CD4-positive, alpha-beta T cell (primary cell): ENCODE data around the gene COL23A1. TPM values are rescaled to one million over a fixed set of nuclear protein-coding genes. Genes with fewer than 3 reads are reported as not detected.
A peak's percentile ranks its signal among the peaks of the same experiment; 100 is the strongest.

Experiments
- ATAC-seq: fragments of 200-7000 bp; cut with Tn5 transposase; one replicate; pipeline ENCODE4 v1.10.0; 2022; ENCODE audit warnings: mild to moderate bottlenecking; ENCODE audit not compliant: poor library complexity
- CTCF ChIA-PET: fragments of 350-600 bp; sonication (Branson Sonifier 250); formaldehyde crosslinking; loops from one replicate; lab custom pipeline; 2021; ENCODE audit warnings: antibody characterized with exemption, inconsistent platforms; lab: Charles Lee
- POLR2A ChIA-PET: fragments of 350-600 bp; sonication (Branson Sonifier 250); formaldehyde crosslinking; loops from one replicate; lab custom pipeline; 2021; ENCODE audit warnings: antibody characterized with exemption, inconsistent platforms; lab: Charles Lee
- DNase-seq, 14 experiments: peaks; one replicate each; pipeline ENCODE4 v3.0.0-alpha.2; 2013 to 2020; ENCODE audit warnings: mixed read lengths in 2 of 14
- H3K27ac ChIP-seq, 2 donors: one replicate each; pipeline versions ENCODE4 v1.5.1 to v1.7.0; 2013; ENCODE audit warnings: low read length in 2 of 2, low read depth in 1 of 2, mild to moderate bottlenecking in 1 of 2
- H3K27me3 ChIP-seq, 2 experiments: 1 replicate in 1 of 2; 2 replicates in 1 of 2; pipeline versions ENCODE4 v1.6.1 to v1.7.0; 2013; ENCODE audit warnings: low read length in 2 of 2, control low read depth in 1 of 2, mild to moderate bottlenecking in 1 of 2, moderate library complexity in 1 of 2; ENCODE audit not compliant: insufficient read depth in 2 of 2, control insufficient read depth in 1 of 2
- H3K36me3 ChIP-seq: one replicate; pipeline ENCODE4 v1.6.1; 2013; ENCODE audit warnings: low read length, control low read depth; ENCODE audit not compliant: insufficient read depth
- H3K4me1 ChIP-seq: one replicate; pipeline ENCODE4 v1.6.1; 2013; ENCODE audit warnings: low read length, control low read depth; ENCODE audit not compliant: insufficient read depth
- H3K4me3 ChIP-seq: one replicate; pipeline ENCODE4 v1.5.1; 2013; ENCODE audit warnings: mild to moderate bottlenecking, low read length, moderate library complexity
- H3K9me3 ChIP-seq, 2 experiments: 1 replicate in 1 of 2; 2 replicates in 1 of 2; pipeline versions ENCODE4 v1.6.1 to v1.7.0; 2013; ENCODE audit warnings: low read length in 2 of 2, mild to moderate bottlenecking in 2 of 2, control low read depth in 1 of 2, moderate library complexity in 1 of 2; ENCODE audit not compliant: control insufficient read depth in 1 of 2, insufficient read depth in 1 of 2
- H3K27ac Mint-ChIP-seq: one replicate; pipeline ENCODE4 v1.8.0; 2020; ENCODE audit warnings: mixed read lengths
- H3K27me3 Mint-ChIP-seq: one replicate; pipeline ENCODE4 v1.8.0; 2021; ENCODE audit warnings: mixed read lengths
- H3K36me3 Mint-ChIP-seq: one replicate; pipeline ENCODE4 v1.8.0; 2021; ENCODE audit warnings: low read depth, mixed read lengths
- H3K4me1 Mint-ChIP-seq: one replicate; pipeline ENCODE4 v1.8.0; 2021; ENCODE audit warnings: low read depth, mixed read lengths
- H3K4me3 Mint-ChIP-seq: one replicate; pipeline ENCODE4 v1.8.0; 2020; ENCODE audit warnings: mild to moderate bottlenecking, mixed read lengths
- H3K9me3 Mint-ChIP-seq: one replicate; pipeline ENCODE4 v1.8.0; 2020; ENCODE audit warnings: mixed read lengths
- CTCF ChIP-seq: fragments of 200-600 bp; IDR thresholded peaks from one replicate; pipeline ENCODE4 v1.8.0; 2022; ENCODE audit warnings: antibody characterized with exemption, mild to moderate bottlenecking
- intact Hi-C, 2 experiments: fragments of 100-400 bp; cut with DNase I in 1 of 2; cut with micrococcal nuclease in 1 of 2; formaldehyde crosslinking; loops; one replicate each; pipeline versions ENCODE4 v1.15.1 to v1.9.0; 2023 to 2025; cut with DNase I, micrococcal nuclease
- total RNA-seq, 174 experiments: library from RNA in 2 of 174; stranded (reverse) in 2 of 174; gene quantifications; one replicate each; pipeline ENCODE4 v1.2.3 and lab custom pipeline; 2021 to 2026

COL23A1 gene
- total RNA-seq, 2 experiments from 2014 or later, result not detected

GRCh38 chr5:178312880-178313282 lies 277.3 kb downstream of the COL23A1 start:
- H3K4me1 ChIP-seq, result no peaks in the 10 kb centered on the region
- Mint-ChIP-seq H3K27me3 (peaks cover 4% of the 10 kb centered on the region), H3K4me1 (no peaks in the 10 kb centered on the region), H3K36me3 (no peaks in the 10 kb centered on the region), H3K4me3 (no peak overlapping the region), H3K27ac (no peak overlapping the region), H3K9me3 (no peaks in the 10 kb centered on the region)
- intact Hi-C loops, result no loop called here
- H3K36me3 ChIP-seq, result no peaks in the 10 kb centered on the region
- no peaks in the 10 kb centered on the region for H3K27me3 ChIP-seq
- ChIA-PET POLR2A (no interaction called here), CTCF (no interaction called here)
- DNase-seq (peak in 2 of 14 experiments; percentile 64 to 71), ATAC-seq (no peak)
- H3K9me3 ChIP-seq, result peaks cover 0 to 3% of the 10 kb centered on the region in 2 experiments
- no peak for TF ChIP-seq CTCF
- H3K27ac ChIP-seq, result no peak overlapping the region
- no peak overlapping the region for H3K4me3 ChIP-seq

- H3K27ac Mint-ChIP-seq, result no peak overlapping the region
- Histone ChIP-seq H3K9me3 (peaks cover 0 to 3% of the 10 kb centered on the region in 2 experiments), H3K27ac (no peak overlapping the region), H3K4me1 (no peaks in the 10 kb centered on the region), H3K4me3 (no peak overlapping the region), H3K27me3 (no peaks in the 10 kb centered on the region), H3K36me3 (no peaks in the 10 kb centered on the region)
- DNase-seq (no peak), ATAC-seq (no peak)
- H3K4me3 Mint-ChIP-seq, result no peak overlapping the region
- intact Hi-C loops, result no loop called here
- TF ChIP-seq CTCF, result no peak
- POLR2A ChIA-PET, result no interaction called here
- H3K4me1 Mint-ChIP-seq, result no peaks in the 10 kb centered on the region
- H3K9me3 Mint-ChIP-seq, result no peaks in the 10 kb centered on the region
- H3K27me3 Mint-ChIP-seq, result peaks cover 11% of the 10 kb centered on the region
- CTCF ChIA-PET, result no interaction called here
- no peaks in the 10 kb centered on the region for H3K36me3 Mint-ChIP-seq
Observed at GRCh38 chr5:178310130-178310865, 279.9 kb downstream of the COL23A1 start.

GRCh38 chr5:178309271-178310013 lies 280.8 kb downstream of the COL23A1 start:
- no peaks in the 10 kb centered on the region for H3K36me3 Mint-ChIP-seq
- H3K4me1 ChIP-seq, result no peaks in the 10 kb centered on the region
- intact Hi-C loops, result no loop called here
- peaks cover 15% of the 10 kb centered on the region for H3K27me3 Mint-ChIP-seq
- no peaks in the 10 kb centered on the region for H3K4me1 Mint-ChIP-seq
- no peaks in the 10 kb centered on the region for H3K9me3 ChIP-seq
- ATAC-seq (no peak), DNase-seq (no peak)
- CTCF ChIA-PET, result no interaction called here
- no peak overlapping the region for H3K4me3 Mint-ChIP-seq
- H3K36me3 ChIP-seq, result no peaks in the 10 kb centered on the region
- H3K27ac Mint-ChIP-seq, result no peak overlapping the region
- no peak overlapping the region for H3K27ac ChIP-seq
- TF ChIP-seq CTCF, result no peak
- H3K4me3 ChIP-seq, result no peak overlapping the region
- H3K9me3 Mint-ChIP-seq, result no peaks in the 10 kb centered on the region
- no peaks in the 10 kb centered on the region for H3K27me3 ChIP-seq
- POLR2A ChIA-PET, result no interaction called here
